Activated naive CD8-positive, alpha-beta T cell treated with anti-CD3 and anti-CD28 coated beads for 36 hours (primary cell): ENCODE results near the gene BMP4. TPM values are rescaled to one million over a fixed set of nuclear protein-coding genes. Genes with fewer than 3 reads are reported as not detected.

Experiments
- DNase-seq: peaks from one replicate; pipeline ENCODE4 v3.0.0; 2021
- H3K27ac Mint-ChIP-seq: one replicate; pipeline ENCODE4 v1.8.0; 2022; ENCODE audit warnings: mild to moderate bottlenecking, moderate library complexity, mixed read lengths
- H3K27me3 Mint-ChIP-seq: one replicate; pipeline ENCODE4 v1.8.0; 2022; ENCODE audit warnings: mild to moderate bottlenecking, mixed read lengths
- H3K36me3 Mint-ChIP-seq: one replicate; pipeline ENCODE4 v1.8.0; 2021; ENCODE audit warnings: mild to moderate bottlenecking, mixed read lengths
- H3K4me1 Mint-ChIP-seq: one replicate; pipeline ENCODE4 v1.8.0; 2021; ENCODE audit warnings: mixed read lengths
- H3K4me3 Mint-ChIP-seq: one replicate; pipeline ENCODE4 v1.8.0; 2022; ENCODE audit warnings: mild to moderate bottlenecking, moderate library complexity, mixed read lengths
- H3K9me3 Mint-ChIP-seq: one replicate; pipeline ENCODE4 v1.8.0; 2022; ENCODE audit warnings: mixed read lengths
- total RNA-seq, 2 experiments: library from RNA; stranded (reverse); gene quantifications; one replicate each; pipeline ENCODE4 v1.2.3, GENCODE V29; 2021

Gene BMP4
- total RNA-seq, 2 experiments from 2014 or later: not detected

DNA sequence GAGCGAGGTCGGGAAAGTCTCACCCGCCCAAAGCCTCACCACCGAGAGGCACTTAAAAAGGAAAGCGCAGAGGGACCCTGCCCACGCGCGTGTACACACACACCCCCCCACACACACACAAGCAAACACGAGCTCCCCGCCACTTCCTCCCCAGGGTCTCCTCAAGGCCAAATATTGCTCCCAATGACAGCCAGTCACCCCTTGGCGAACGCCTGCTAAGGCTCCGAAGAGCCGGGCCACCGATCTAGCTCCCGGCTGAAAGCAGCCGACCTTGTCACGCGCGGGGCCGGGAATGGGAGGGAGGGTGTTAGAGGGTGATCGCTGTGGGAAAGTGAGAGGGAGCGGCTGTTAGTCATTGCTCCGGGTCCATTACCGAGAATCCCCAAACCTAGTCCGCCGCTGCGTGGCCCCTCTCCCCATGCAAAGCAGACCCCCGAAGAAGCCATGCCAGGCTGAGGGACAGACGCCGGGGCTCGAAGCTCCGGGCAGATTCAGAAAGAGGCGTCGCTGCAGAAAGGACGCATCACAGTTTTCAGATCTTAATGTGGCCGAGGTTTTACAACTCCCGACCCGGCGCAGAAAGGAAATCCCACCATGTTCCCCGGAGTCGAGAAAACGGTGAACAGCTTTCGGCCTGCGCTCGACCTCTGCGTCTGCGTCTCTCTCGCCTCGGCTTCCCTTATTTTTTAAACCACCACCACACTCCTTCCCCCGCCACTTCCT is 2.6 kb downstream of the BMP4 start:
- peak overlapping the region; percentile 76 for H3K4me3 Mint-ChIP-seq
- H3K27ac Mint-ChIP-seq: no peak overlapping the region
- H3K36me3 Mint-ChIP-seq: no peaks in the 10 kb centered on the region
- DNase-seq: no peak
- peaks cover 80% of the 10 kb centered on the region for H3K27me3 Mint-ChIP-seq
- no peaks in the 10 kb centered on the region for H3K9me3 Mint-ChIP-seq
- H3K4me1 Mint-ChIP-seq: peaks cover 27% of the 10 kb centered on the region

DNA sequence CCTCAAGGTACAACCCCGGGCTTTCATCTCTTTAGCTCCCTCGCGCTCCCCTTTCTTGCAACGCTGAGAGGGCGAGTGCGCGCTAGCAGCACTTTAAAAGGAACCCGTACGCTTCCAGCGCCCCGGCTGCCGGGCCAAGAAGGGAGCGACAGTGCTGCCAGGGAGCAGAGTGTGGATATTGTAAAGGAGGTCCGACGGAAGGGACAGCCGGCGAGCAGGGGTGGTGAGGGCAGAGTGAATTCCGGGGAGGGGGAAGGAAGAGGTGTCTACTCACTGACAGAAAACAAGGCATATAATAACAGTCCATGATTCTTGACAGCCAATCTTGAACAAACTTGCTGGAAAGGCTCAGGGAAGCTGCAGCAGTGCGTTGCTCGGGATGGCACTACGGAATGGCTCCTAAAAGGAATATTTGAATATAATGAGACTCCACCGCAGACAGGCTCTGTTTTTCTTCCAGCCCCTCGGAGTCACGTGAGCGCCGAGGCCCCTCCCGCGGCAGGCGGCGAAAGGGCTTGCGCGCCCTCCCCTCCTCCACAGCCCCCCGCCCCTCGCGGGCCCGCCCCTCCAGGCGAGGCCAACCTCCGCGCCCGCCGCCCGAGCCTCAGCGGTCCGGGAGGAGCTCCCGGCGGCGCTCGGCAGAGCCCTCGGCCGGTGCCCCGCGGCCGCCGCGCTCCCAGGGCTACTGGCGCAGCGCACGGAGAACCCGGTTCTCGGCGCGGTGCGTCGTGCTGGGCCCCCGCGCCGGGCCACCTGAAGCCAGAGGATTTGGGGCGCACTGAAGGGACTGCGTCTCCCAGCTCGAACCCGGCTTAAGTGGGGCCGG is 3.4 kb downstream of the BMP4 start:
- Mint-ChIP-seq H3K4me3 (peak overlapping the region; percentile 76), H3K4me1 (peaks cover 27% of the 10 kb centered on the region), H3K36me3 (no peaks in the 10 kb centered on the region), H3K9me3 (no peaks in the 10 kb centered on the region), H3K27ac (no peak overlapping the region), H3K27me3 (peaks cover 81% of the 10 kb centered on the region)
- no peak for DNase-seq

DNA sequence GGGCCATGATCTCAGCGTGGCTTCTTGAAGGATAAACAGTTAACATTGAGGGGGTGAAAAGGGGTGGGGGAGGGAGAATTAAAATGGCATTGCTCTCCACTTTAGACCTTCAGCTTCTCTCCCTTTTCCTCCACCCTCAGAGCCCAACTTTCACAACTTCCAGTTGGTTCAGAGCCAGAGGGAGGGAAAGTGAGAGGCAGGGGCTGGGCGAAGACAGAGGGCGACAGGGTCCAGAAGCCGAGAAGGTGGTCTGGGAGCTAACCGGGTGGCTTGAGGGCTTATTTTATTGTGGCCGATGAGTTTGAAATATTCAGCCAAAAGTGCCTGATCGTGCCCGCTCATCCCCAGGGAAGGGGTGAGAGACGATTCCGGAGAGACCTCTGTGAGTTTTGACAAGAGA is 4.1 kb downstream of the BMP4 start:
- DNase-seq: no peak
- no peaks in the 10 kb centered on the region for H3K9me3 Mint-ChIP-seq
- peaks cover 81% of the 10 kb centered on the region for H3K27me3 Mint-ChIP-seq
- H3K4me1 Mint-ChIP-seq: peaks cover 27% of the 10 kb centered on the region
- no peaks in the 10 kb centered on the region for H3K36me3 Mint-ChIP-seq
- H3K4me3 Mint-ChIP-seq: no peak overlapping the region
- no peak overlapping the region for H3K27ac Mint-ChIP-seq

DNA sequence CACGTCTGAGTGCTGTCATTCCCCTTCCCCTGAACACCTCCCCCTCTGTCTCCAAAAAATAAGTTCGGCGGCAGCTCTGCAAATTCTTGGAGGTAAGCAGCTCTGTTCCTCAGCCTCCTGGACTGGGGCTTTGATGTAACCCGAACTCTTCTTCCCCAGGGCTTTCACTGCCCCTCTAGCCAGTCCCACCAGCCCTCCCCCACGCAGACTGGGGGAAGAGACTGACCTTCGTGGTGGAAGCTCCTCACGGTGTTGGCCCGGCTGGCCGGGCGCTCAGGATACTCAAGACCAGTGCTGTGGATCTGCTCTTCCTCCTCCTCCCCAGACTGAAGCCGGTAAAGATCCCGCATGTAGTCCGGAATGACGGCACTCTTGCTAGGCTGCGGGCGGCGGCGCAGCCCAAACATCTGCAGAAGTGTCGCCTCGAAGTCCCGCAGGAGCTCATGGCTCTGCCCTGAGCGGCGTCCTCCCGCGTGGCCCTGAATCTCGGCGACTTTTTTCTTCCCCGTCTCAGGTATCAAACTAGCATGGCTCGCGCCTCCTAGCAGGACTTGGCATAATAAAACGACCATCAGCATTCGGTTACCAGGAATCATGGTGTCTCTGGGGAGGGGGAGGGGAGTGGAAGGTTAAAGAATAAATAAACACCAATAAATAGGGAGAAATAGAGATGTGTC is 4.9 kb downstream of the BMP4 start:
- Mint-ChIP-seq H3K27me3 (peaks cover 82% of the 10 kb centered on the region), H3K27ac (no peak overlapping the region), H3K4me1 (peaks cover 27% of the 10 kb centered on the region), H3K4me3 (no peak overlapping the region), H3K9me3 (no peaks in the 10 kb centered on the region), H3K36me3 (no peaks in the 10 kb centered on the region)
- no peak for DNase-seq

DNA sequence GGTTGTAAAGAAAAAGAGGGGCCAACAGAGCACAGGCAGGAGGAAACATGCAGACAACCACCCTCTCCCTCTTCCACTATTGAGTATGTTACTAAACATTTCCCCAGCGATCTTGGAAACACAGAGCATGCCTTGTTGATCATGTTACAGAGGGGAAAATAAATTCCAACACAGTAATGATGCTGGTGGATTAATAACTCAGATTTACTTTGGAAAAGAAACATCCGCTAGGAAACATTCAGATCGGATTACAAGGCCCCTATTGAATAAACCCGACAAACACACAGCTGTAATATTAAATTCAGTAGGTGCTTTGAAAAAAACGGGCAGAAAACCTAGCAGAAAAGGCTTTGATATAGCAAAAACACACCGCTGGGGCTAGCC is 5.4 kb downstream of the BMP4 start:
- Mint-ChIP-seq H3K27ac (no peak overlapping the region), H3K27me3 (peaks cover 82% of the 10 kb centered on the region), H3K4me1 (peaks cover 25% of the 10 kb centered on the region), H3K4me3 (no peak overlapping the region), H3K36me3 (no peaks in the 10 kb centered on the region), H3K9me3 (no peaks in the 10 kb centered on the region)
- DNase-seq: no peak

DNA sequence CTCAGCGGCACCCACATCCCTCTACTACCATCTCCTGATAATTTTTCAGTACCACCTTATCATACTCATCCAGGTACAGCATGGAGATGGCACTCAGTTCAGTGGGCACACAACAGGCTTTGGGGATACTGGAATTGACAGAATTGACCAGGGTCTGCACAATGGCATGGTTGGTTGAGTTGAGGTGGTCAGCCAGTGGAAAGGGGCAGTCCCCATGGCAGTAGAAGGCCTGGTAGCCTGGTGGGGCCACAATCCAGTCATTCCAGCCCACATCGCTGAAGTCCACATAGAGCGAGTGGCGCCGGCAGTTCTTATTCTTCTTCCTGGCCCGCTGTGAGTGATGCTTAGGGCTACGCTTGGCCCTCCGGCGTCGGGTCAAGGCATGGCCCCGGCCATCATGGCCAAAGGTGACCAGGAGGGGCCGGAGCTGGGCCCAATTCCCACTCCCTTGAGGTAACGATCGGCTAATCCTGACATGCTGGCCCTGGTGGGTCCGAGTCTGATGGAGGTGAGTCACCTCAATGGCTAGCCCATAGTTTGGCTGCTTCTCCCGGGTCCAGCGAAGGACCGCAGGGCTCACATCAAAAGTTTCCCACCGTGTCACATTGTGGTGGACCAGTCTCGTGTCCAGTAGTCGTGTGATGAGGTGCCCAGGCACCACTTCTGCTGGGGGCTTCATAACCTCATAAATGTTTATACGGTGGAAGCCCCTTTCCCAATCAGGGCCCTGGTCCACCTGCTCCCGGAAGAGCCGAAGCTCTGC is 6.4 kb downstream of the BMP4 start:
- no peaks in the 10 kb centered on the region for H3K36me3 Mint-ChIP-seq
- peaks cover 16% of the 10 kb centered on the region for H3K4me1 Mint-ChIP-seq
- no peak overlapping the region for H3K4me3 Mint-ChIP-seq
- H3K27ac Mint-ChIP-seq: no peak overlapping the region
- no peak for DNase-seq
- H3K9me3 Mint-ChIP-seq: no peaks in the 10 kb centered on the region
- H3K27me3 Mint-ChIP-seq: peaks cover 82% of the 10 kb centered on the region

DNA sequence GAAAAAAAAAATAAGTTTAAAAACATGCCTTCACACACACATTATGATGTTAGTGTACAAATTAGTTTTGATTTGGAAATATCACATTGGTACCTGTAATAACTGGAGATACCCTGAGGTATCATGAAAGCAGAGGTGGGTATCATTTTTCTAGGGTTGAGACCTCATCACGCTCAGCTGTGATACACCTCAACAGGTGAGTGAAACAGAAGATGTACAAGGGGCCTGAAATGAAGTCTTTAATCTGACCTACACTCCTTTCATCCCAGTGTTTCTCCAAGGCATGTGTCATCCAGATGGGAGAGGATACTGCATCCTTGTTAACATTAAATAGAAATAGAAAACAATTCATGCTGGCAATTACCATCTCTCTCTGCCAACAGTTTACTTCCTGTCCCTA is 7.4 kb downstream of the BMP4 start:
- no peaks in the 10 kb centered on the region for H3K9me3 Mint-ChIP-seq
- no peak overlapping the region for H3K27ac Mint-ChIP-seq
- no peaks in the 10 kb centered on the region for H3K36me3 Mint-ChIP-seq
- H3K4me1 Mint-ChIP-seq: peaks cover 9% of the 10 kb centered on the region
- H3K4me3 Mint-ChIP-seq: no peak overlapping the region
- no peak for DNase-seq
- H3K27me3 Mint-ChIP-seq: peaks cover 81% of the 10 kb centered on the region

DNA sequence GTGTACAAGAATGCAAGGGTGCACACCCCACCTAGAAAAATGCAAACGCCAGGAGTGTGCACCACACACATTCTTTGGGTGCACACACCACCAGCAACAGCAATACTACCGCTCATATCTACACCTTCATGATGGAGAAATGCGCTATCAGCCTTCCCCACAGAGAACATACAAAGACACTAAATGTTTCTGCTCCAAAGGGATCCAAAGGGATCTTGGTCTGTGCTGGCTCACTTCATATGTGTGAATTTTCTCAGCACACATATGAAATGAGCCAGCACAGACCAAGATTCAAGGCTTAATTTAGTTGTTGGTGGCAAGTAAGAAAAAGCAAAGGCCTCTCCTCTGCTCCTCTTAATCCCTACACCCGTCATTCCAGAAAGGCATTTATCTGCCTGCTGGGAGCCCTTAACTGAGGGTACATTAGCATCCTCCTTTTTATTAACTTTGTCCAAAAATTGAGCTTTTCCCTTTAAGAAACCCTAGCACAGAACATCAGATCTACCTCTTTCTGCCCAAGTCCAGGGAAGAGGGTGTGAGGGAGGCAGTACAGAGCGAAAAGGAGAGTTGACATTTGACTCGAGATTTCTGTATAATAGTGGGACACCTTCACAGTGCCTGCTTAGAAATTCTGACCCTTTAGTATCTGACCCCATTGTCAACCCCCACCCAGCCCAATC is 8.3 kb downstream of the BMP4 start:
- H3K4me1 Mint-ChIP-seq: peaks cover 3% of the 10 kb centered on the region
- no peaks in the 10 kb centered on the region for H3K9me3 Mint-ChIP-seq
- no peak overlapping the region for H3K27ac Mint-ChIP-seq
- H3K36me3 Mint-ChIP-seq: no peaks in the 10 kb centered on the region
- no peak overlapping the region for H3K4me3 Mint-ChIP-seq
- DNase-seq: no peak
- peaks cover 82% of the 10 kb centered on the region for H3K27me3 Mint-ChIP-seq

DNA sequence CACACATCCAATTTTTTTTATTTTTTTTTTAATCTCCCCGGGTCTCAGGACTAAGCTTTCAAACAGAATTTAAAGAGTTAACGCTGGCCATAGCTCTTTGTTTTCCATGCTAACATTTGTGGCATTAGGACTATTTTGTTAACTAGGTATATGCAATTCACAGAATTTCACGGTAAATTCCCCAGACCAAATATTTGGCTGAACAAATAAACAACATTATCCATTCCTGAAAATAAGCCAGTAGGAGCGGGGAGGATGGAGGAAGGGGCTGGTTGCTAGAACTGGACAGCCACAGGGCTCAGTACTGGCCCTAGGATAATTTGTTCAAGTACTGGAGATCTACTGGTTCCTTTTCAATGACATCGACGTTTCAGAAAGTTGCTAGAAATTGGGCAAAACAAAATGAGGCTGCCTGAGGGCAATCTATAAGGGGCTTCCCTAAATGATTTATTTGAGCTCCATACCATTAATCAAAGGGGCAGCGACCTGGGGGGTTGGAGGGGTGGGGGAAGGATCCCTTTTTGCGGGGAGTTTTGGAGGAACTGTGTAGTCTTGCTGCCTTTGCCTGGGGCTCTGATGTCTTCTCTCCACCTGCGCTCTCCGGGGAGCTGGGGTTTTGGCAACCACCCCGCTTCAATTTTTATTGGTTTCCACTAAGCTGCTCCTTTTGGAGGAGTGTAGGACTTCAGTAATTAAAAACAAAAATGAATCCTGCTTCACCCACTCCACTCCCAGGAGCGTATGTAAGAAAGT is 9.0 kb downstream of the BMP4 start:
- Mint-ChIP-seq H3K27ac (no peak overlapping the region), H3K4me3 (no peak overlapping the region), H3K4me1 (no peaks in the 10 kb centered on the region), H3K27me3 (peaks cover 78% of the 10 kb centered on the region), H3K9me3 (no peaks in the 10 kb centered on the region), H3K36me3 (no peaks in the 10 kb centered on the region)
- DNase-seq: no peak

DNA sequence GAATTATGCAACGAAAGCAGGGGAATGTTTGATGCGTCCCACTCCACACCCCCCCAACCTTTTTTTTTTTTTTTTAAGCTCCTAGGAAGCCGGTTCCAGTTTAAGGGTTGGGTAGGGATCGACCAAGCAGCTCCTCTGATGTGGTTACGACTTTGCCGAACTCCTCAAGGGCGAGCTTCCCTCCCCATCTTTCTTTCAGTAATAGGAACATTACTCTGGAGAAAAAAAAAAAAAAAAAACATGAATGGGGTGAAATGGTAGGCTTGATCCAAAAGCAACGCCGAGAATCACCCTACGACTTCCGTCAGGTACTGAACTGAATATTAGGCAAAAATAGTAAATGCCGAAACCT is 9.6 kb downstream of the BMP4 start:
- H3K9me3 Mint-ChIP-seq: no peaks in the 10 kb centered on the region
- H3K36me3 Mint-ChIP-seq: no peaks in the 10 kb centered on the region
- H3K27ac Mint-ChIP-seq: no peak overlapping the region
- DNase-seq: no peak
- no peak overlapping the region for H3K4me3 Mint-ChIP-seq
- no peaks in the 10 kb centered on the region for H3K4me1 Mint-ChIP-seq
- H3K27me3 Mint-ChIP-seq: peaks cover 76% of the 10 kb centered on the region

DNA sequence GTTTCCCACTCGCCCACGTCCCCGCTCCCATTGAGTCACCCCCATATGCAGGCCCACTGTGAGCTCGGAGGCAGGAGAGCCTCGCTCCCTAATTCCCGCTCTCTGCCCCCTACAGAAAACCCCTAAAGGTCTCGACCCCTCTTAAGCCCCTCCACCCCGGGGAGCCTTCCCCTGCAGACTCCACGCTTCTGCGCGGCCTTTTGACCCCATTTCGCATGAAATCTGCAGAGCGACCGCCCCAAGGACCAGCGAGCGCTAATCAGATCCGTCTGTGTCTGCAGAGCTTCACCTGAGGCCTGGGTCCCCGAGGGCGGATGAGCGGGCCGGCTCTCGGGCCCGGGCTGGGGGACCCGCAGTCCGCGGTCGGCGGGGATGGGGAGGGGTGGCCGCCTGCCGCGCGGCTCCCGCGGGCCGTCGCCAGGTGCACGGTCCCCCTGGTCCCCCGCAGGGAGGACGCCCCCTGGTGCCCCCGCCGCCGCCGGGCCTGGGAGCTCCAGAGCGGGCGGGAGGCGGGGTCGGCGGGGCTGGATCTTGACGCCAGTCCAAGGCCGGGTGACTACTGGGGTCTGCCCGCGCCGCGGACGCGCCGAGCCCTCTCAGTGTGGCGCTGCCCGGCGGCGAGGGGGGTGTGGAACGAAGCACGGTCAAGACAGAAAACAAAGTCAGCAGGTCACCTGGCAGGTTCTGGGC is 10.1 kb downstream of the BMP4 start:
- Mint-ChIP-seq H3K27me3 (peaks cover 71% of the 10 kb centered on the region), H3K27ac (no peak overlapping the region)

DNA sequence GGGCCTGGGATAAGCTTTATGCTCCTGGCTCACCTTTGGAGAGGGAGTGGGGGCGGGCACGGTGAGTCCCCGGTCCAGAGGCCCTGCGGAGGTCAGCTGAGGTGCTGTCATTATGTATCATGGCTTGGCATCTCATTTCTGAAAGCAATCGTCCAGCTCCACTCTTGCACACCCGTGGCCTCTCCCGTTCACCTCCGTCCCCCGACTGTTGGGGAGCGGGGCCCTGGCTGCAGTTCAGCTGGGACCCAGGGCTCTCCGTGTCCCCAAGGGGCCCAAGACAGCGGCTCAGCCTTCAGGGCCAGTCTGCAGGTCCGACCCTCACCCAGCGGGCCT is 10.6 kb downstream of the BMP4 start:
- H3K27ac Mint-ChIP-seq: no peak overlapping the region
- H3K27me3 Mint-ChIP-seq: peaks cover 66% of the 10 kb centered on the region
- no peak for DNase-seq
- no peaks in the 10 kb centered on the region for H3K4me1 Mint-ChIP-seq
- H3K9me3 Mint-ChIP-seq: no peaks in the 10 kb centered on the region
- no peak overlapping the region for H3K4me3 Mint-ChIP-seq
- H3K36me3 Mint-ChIP-seq: no peaks in the 10 kb centered on the region

More for the DNA sequence above, 10.1 kb downstream of the BMP4 start:
- Mint-ChIP-seq H3K4me1 (no peaks in the 10 kb centered on the region), H3K36me3 (no peaks in the 10 kb centered on the region), H3K9me3 (no peaks in the 10 kb centered on the region), H3K4me3 (no peak overlapping the region)
- no peak for DNase-seq

DNA sequence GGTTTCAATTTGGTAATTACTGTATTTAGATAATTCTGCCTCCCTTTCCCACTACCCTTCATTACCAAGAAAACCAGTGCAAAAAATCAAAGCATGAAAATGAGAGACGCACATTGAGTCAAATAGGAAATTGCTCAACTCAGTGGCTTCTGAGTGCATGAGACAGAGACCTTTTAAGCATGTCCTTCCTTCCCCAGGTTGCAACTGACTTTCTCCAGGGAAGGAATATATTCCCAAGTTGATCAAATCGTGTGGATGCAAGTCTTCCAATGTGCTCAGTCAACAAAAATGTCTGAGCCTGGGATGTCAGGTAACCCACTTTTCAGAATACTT is 12.9 kb downstream of the BMP4 start:
- H3K36me3 Mint-ChIP-seq: no peaks in the 10 kb centered on the region
- DNase-seq: no peak
- peaks cover 57% of the 10 kb centered on the region for H3K27me3 Mint-ChIP-seq
- H3K4me3 Mint-ChIP-seq: no peak overlapping the region
- no peaks in the 10 kb centered on the region for H3K4me1 Mint-ChIP-seq
- no peaks in the 10 kb centered on the region for H3K9me3 Mint-ChIP-seq
- H3K27ac Mint-ChIP-seq: no peak overlapping the region
